Smooth muscle cell (in vitro differentiated cells): Measurements from ENCODE around the gene COA1. TPM values are rescaled to one million over a fixed set of nuclear protein-coding genes. Genes with fewer than 3 reads are reported as not detected.

Source experiments
- DNase-seq: peaks from one replicate; lab custom pipeline; 2025; ENCODE audit not compliant: unreplicated experiment; lab: John Stamatoyannopoulos, UW
- H2AFZ ChIP-seq: fragments of 200-600 bp; sonication (generic); 2 replicates; pipeline ENCODE4 v1.6.0; 2016; ENCODE audit warnings: antibody characterized with exemption, low read depth, mild to moderate bottlenecking
- H3F3A ChIP-seq: fragments of 200-600 bp; sonication (generic); 2 replicates; pipeline ENCODE4 v1.6.0; 2017; ENCODE audit warnings: antibody characterized with exemption, low read depth
- H3K27ac ChIP-seq: fragments of 200-600 bp; sonication (generic); 2 replicates; pipeline ENCODE4 v1.5.1; 2016; ENCODE audit warnings: low read depth, mild to moderate bottlenecking
- H3K27me3 ChIP-seq: fragments of 200-600 bp; sonication (generic); 2 replicates; pipeline ENCODE4 v1.6.1; 2016; ENCODE audit warnings: low read depth, mild to moderate bottlenecking
- H3K36me3 ChIP-seq: fragments of 200-600 bp; sonication (generic); 2 replicates; pipeline ENCODE4 v1.5.1; 2016; ENCODE audit warnings: low read depth
- H3K4me1 ChIP-seq: fragments of 200-600 bp; sonication (generic); 2 replicates; pipeline ENCODE4 v1.5.1; 2016; ENCODE audit warnings: low read depth
- H3K4me2 ChIP-seq: fragments of 200-600 bp; sonication (generic); 2 replicates; pipeline ENCODE4 v1.6.0; 2016; ENCODE audit warnings: mild to moderate bottlenecking
- H3K4me3 ChIP-seq: fragments of 200-600 bp; sonication (generic); 2 replicates; pipeline ENCODE4 v1.5.1; 2016; ENCODE audit warnings: mild to moderate bottlenecking
- H3K79me2 ChIP-seq: fragments of 200-600 bp; sonication (generic); 2 replicates; pipeline ENCODE4 v1.6.0; 2016; ENCODE audit warnings: low read depth, mild to moderate bottlenecking
- H3K9ac ChIP-seq: fragments of 200-600 bp; sonication (generic); 2 replicates; pipeline ENCODE4 v1.6.0; 2016; ENCODE audit warnings: low read depth
- H3K9me3 ChIP-seq: fragments of 200-600 bp; sonication (generic); replicated peaks from 2 replicates; pipeline ENCODE4 v1.5.1; 2016; ENCODE audit warnings: low read depth
- H4K20me1 ChIP-seq: fragments of 200-600 bp; sonication (generic); 2 replicates; pipeline ENCODE4 v1.6.0; 2016; ENCODE audit warnings: low read depth
- WGBS: methylation state at CpG from one replicate; pipeline ENCODE4 v1.1.7; 2016; ENCODE audit warnings: low lambda C conversion rate; 5-methylcytosine and 5-hydroxymethylcytosine counted together
- polyA plus RNA-seq: library from polyadenylated mRNA; unstranded; fragments of >200 nt; fragmentation: Nextera tagmentation; extraction: Ambion mirVana; gene quantifications from 2 replicates; pipeline ENCODE4 v1.2.1, GENCODE V29; 2016
- total RNA-seq: library from RNA; depleted of rRNA; stranded (reverse); fragments of >200 nt; gene quantifications from 2 replicates; pipeline ENCODE4 v1.2.3, GENCODE V29; 2014
- TF ChIP-seq, protein P1 (sequence below): fragments of 200-600 bp; sonication (generic); IDR thresholded peaks from 2 replicates; pipeline ENCODE4 v1.5.1; 2017; ENCODE audit warnings: borderline replicate concordance, mild to moderate bottlenecking, antibody characterized with exemption; ENCODE audit not compliant: insufficient read depth, poor library complexity, severe bottlenecking

The COA1 gene
- total and polyA plus RNA-seq, 2 experiments from 2014 or later: 63.1 to 67.5 TPM

DNA sequence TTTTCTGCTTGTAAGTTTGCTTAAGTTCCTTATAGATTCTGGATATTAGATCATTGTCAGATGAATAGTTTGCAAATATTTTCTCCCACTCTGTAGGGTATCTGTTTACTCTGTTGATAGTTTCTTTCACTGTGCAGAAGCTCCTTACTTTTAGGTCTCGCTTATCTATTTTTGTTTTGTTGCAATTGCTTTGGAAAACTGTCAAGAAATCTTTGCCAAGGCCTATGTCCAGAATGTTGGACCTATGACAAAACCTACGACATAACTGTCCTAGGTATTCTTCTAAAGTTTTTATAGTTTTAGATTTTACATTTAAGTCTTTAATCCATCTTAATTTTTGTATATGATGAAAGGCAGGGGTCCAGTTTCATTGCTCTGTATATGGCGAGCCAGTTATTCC is 27.4 kb downstream of the COA1 start:
- H3K4me2 ChIP-seq: no peak overlapping the region
- H2AFZ ChIP-seq: no peak overlapping the region
- no peak overlapping the region for H3K27ac ChIP-seq
- H3K4me3 ChIP-seq: no peak overlapping the region
- 97% methylated on average over 3 of the region's 3 CpGs for WGBS
- H3F3A ChIP-seq: no peaks in the 10 kb centered on the region
- H3K9me3 ChIP-seq: no peaks in the 10 kb centered on the region
- H3K79me2 ChIP-seq: peaks cover 46% of the 10 kb centered on the region
- peaks cover 54% of the 10 kb centered on the region for H4K20me1 ChIP-seq
- no peak for DNase-seq
- no peak overlapping the region for H3K9ac ChIP-seq
- H3K27me3 ChIP-seq: no peaks in the 10 kb centered on the region
- H3K36me3 ChIP-seq: no peaks in the 10 kb centered on the region
- H3K4me1 ChIP-seq: no peaks in the 10 kb centered on the region
- TF ChIP-seq, protein P1, sequence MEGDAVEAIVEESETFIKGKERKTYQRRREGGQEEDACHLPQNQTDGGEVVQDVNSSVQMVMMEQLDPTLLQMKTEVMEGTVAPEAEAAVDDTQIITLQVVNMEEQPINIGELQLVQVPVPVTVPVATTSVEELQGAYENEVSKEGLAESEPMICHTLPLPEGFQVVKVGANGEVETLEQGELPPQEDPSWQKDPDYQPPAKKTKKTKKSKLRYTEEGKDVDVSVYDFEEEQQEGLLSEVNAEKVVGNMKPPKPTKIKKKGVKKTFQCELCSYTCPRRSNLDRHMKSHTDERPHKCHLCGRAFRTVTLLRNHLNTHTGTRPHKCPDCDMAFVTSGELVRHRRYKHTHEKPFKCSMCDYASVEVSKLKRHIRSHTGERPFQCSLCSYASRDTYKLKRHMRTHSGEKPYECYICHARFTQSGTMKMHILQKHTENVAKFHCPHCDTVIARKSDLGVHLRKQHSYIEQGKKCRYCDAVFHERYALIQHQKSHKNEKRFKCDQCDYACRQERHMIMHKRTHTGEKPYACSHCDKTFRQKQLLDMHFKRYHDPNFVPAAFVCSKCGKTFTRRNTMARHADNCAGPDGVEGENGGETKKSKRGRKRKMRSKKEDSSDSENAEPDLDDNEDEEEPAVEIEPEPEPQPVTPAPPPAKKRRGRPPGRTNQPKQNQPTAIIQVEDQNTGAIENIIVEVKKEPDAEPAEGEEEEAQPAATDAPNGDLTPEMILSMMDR: no peak

DNA sequence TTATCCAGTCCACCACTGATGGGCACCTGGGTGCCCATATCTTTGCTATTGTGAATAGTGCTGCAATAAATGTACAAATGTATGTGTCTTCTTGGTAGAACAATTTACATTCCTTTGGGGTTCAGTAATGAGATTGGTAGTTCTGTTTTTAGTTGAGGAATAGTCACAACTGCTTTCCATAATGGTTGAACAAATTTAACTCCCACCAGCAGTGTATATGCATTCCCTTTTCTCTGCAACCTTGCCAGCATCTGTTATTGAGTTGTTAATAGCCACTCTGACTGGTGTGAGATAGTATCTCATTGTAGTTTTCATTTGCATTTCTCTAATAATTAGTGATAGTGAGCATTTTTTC is 27.8 kb downstream of the COA1 start:
- peaks cover 54% of the 10 kb centered on the region for H4K20me1 ChIP-seq
- no peaks in the 10 kb centered on the region for H3K27me3 ChIP-seq
- peaks cover 46% of the 10 kb centered on the region for H3K79me2 ChIP-seq
- no peak overlapping the region for H3K9ac ChIP-seq
- H3K9me3 ChIP-seq: no peaks in the 10 kb centered on the region
- no peaks in the 10 kb centered on the region for H3F3A ChIP-seq
- no peak overlapping the region for H3K4me3 ChIP-seq
- DNase-seq: no peak
- no peak overlapping the region for H3K4me2 ChIP-seq
- no peaks in the 10 kb centered on the region for H3K36me3 ChIP-seq
- H2AFZ ChIP-seq: no peak overlapping the region
- no peaks in the 10 kb centered on the region for H3K4me1 ChIP-seq
- no peak overlapping the region for H3K27ac ChIP-seq
- TF ChIP-seq, protein P1: no peak

DNA sequence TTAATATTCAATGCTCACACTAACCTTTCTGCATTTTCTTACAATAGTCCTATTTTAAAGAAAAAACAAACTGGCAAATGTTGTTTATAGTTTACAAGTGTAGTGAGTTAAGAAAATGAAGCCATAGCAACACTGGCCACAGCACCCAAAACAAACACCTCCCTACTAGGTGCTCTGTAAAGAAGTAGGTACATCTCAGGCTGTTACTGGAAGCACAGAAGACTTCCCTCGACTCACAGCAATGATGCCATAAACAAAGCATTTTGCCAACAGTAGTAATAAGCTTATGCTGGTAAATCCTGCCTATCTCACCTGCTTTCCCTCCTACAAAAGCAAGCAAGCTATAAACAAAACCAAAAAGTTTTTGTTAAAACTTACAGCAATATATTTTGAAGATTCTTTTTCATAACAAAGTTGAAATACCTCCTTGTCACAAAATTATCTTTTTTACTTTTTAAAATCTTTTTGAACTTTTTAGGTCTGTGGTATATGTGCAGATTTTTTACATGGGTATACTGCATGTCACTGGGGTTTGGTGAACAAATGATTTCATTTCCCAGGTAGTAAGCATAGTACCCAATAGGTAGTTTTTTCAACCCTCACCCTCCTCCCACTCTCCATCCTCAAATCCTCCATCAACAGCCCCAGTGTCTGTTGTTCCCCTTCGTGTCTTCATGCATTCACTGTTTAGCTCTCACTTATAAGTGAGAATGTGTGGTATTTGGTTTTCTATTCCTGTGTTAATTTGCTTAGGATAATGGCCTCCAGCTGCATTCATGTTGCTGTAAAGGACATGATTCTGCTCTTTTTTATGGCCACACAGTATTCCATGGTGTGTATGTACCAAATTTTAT is 28.4 kb downstream of the COA1 start:
- Histone ChIP-seq H3K9ac (no peak overlapping the region), H4K20me1 (peaks cover 52% of the 10 kb centered on the region), H3K4me2 (no peak overlapping the region), H3K27ac (no peak overlapping the region), H3K36me3 (no peaks in the 10 kb centered on the region), H3K4me1 (no peaks in the 10 kb centered on the region), H2AFZ (no peak overlapping the region), H3K9me3 (no peaks in the 10 kb centered on the region), H3K79me2 (peaks cover 46% of the 10 kb centered on the region), H3K27me3 (no peaks in the 10 kb centered on the region), H3F3A (no peaks in the 10 kb centered on the region), H3K4me3 (no peak overlapping the region)
- TF ChIP-seq, protein P1: no peak
- DNase-seq: no peak
- WGBS: 38% methylated on average over 2 of the region's 2 CpGs

DNA sequence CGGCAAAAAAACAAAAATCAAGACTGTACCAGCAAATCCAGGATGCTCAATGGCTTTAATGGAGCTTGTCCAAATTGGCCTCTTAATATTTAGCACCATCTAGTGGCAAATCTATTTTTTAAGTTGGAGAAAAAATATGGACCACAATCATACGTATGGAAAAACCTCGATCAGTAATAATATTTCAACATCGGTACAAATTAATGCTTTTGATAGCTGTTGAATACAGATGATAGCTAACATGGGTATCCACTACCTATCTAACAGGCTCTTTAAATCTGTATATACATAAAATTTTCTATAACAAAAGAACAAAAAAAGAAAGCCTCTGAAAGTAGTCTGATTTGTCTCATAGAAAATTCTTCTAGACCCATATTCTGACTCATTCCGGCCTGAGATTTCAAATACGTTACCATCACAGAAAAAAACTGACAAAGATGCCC is 29.2 kb downstream of the COA1 start:
- WGBS: 77% methylated on average over 6 of the region's 6 CpGs
- H3K4me1 ChIP-seq: no peaks in the 10 kb centered on the region
- no peak overlapping the region for H3K4me2 ChIP-seq
- H3K9me3 ChIP-seq: no peaks in the 10 kb centered on the region
- H3K9ac ChIP-seq: no peak overlapping the region
- no peak overlapping the region for H2AFZ ChIP-seq
- peaks cover 50% of the 10 kb centered on the region for H3K79me2 ChIP-seq
- H3K27ac ChIP-seq: no peak overlapping the region
- H3K36me3 ChIP-seq: no peaks in the 10 kb centered on the region
- DNase-seq: no peak
- no peaks in the 10 kb centered on the region for H3F3A ChIP-seq
- TF ChIP-seq, protein P1: peak; percentile 70
- H3K4me3 ChIP-seq: no peak overlapping the region
- no peaks in the 10 kb centered on the region for H3K27me3 ChIP-seq
- H4K20me1 ChIP-seq: peaks cover 53% of the 10 kb centered on the region
